GM10847 (cell line): ENCODE measurements around the gene LEMD2.

Source experiments
- POLR2A ChIP-seq: IDR thresholded peaks from 2 replicates; pipeline ENCODE4 v1.6.1; 2011; ENCODE audit not compliant: insufficient read length; ENCODE audit errors: extremely low read depth

Gene LEMD2

DNA sequence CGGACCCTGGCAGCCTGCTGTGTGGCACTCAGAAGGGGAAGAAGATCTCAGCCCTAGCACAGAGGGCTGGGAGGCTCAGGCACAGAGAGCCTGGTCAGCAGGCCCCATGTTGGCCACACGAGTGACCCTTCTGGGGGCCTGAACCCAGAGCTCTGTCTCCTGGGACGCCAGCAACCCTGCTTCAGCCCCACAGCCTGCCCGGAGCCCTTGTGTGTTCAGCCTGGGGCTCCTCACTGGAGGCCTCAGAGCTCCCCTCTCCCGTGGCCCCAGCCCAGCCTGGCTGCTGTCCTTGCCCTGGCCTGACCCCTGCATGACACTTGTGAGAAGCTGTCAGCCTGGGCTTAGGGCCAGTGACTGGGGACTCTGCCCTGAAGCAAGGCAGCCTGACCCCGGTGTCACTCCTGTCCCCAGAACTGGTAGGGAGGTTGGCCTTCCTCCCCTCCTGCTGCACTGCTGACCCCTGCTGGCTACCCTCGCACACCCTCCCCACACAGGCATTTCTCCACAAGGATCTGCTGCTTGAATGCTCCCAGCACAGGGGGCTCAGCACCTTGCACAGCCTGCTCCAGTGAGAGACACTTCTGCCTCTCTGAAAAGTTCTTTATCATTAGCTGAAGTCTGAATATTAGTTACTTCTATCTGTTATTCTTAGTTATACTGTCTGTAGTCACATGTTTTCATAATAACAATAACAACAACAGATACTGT is 26.9 kb downstream of the LEMD2 start:
- no peak for TF ChIP-seq POLR2A

DNA sequence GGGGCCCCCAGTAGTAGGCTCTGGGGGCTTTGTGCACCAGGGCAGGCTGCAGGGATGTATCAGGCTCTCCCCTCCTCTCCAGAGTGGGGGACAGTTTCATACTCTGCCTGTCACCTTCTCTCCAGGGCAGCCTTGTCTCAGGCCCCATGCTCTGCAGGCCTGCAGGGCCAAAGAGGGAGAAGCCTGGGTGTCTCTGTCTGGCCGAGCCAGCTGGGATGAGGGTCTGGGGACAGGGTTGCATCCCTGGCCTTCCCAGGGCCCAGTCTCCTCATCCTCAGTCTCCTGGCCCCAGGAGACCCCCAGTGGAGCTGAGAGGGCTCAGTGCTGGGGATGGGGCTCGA is 27.4 kb downstream of the LEMD2 start:
- TF ChIP-seq POLR2A = no peak

DNA sequence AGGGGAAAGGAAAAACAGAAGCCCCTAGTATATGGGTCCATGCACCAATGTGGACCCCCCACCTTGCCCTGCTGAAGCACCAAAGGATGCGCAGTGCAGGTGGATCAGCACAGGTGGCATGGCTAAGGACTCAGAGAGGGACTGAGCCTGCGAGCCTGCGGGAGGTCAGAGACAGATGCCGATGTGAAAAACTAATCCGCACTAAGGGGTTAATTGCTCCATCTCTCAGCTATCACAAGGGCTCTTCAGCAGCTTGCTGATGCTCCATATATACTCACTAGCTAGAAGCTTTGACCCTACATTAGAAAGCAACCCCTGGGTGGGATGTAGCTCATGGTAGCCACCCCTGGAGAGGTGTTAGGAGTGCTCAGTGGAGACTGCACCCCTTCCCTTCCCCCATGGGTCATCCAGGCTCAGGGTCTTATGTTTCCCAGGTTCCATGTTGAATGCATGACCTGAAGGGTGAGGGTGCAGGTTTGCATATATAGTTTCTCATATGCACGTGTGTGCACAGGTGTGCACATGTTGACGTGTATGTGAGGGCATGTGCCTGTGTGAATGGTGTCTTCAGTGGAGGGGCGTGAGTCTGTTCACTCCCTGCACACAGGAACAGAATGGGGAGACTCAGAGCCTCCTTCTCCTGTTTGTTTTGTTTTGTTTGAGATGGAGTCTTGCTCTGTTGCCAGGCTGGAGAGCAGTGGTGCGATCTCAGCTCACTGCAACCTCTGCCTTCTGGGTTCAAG is 28.9 kb downstream of the LEMD2 start:
- no peak for TF ChIP-seq POLR2A

DNA sequence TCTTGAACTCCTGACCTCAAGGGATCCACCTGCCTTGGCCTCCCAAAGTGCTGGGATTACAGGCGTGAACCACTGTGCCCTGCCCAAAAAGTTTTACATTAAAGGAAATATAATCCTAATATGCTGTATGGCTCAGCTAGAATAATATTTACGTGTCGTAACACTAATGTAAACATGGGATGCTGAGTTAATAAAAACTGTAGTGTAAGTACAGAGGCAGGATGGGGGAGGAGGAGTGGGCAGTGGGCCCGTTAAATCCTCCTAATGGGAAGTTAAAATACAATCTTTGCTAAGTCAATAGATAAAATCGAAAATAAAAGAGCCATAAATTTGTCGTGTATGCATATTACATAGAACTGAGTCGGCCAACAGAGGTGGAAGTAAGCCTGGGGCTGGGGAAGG is 30.1 kb downstream of the LEMD2 start:
- no peak for TF ChIP-seq POLR2A

DNA sequence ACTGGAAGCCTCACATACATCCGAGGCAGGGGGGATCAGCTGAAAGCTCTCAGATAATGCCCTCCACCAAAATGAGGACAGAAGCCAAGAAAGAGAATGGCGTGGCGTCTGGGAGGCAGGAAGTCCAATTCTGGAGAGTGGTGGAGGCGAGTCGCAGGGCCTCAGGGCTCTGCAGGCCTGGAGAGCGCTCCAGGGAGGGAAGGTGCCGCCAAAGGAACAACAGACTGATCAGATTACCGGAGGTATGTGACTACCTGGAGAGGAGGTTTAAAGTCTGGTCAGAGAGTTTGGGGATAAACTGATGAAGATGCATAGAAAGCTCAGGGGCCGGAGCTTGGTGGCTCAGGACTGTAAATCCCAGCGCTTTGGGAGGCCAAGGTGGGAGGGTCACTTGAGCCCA is 31.0 kb downstream of the LEMD2 start:
- no peak for TF ChIP-seq POLR2A

DNA sequence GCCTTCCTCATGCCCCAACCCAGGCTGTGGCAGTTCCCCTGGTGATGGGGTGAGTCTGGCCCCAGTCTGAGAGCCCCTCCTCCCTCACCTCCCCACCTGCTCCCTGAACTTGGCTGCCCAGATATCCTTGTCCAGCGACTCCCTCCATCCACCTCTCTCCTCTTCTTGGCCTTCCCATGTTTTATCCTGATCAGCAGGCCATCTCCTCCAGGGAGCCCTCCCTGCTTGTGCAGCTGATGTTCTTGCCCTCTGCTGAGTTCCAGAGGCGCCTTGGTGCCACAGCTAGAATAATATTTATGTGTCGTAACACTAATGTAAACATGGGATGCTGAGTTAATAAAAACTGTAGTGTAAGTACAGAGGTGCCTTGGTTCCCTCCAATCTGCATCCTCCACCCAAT is 31.8 kb downstream of the LEMD2 start:
- TF ChIP-seq POLR2A = no peak

DNA sequence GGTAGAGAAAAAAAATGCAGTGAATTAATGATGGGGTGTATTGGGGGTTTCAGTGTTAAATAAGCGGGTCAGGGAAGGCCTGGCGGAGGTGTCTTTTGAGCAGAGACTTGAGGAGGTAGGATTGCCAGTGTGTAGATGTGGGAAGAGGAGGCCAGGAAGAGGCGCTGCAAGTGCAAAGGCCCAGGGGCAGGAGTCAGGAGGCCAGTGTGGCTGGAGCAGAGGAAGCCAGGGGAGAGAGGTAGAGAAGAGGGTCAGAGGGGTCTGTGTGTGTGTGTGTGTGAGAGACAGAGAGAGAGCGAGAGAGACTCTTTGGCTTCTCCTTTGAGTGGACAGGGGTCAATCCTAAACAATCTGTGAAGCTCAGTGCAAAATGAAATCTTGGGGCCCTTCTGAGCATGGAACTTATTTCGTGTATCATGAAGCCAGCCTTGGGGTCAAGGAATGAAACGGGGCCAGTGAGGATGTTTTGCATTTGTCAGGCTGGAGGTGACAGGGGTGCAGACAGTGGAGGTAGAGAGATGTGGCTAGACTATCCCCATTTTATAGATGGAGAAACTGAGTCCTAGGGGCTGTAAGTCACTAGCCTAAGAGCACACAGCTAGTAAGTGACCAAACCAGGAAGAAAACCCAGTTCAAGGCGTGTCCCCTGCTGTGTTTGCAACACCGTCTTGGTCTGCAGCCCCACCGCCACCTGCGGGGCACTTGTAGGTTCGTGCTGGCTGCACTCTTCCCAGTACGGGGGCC is 32.5 kb downstream of the LEMD2 start:
- no peak for TF ChIP-seq POLR2A

DNA sequence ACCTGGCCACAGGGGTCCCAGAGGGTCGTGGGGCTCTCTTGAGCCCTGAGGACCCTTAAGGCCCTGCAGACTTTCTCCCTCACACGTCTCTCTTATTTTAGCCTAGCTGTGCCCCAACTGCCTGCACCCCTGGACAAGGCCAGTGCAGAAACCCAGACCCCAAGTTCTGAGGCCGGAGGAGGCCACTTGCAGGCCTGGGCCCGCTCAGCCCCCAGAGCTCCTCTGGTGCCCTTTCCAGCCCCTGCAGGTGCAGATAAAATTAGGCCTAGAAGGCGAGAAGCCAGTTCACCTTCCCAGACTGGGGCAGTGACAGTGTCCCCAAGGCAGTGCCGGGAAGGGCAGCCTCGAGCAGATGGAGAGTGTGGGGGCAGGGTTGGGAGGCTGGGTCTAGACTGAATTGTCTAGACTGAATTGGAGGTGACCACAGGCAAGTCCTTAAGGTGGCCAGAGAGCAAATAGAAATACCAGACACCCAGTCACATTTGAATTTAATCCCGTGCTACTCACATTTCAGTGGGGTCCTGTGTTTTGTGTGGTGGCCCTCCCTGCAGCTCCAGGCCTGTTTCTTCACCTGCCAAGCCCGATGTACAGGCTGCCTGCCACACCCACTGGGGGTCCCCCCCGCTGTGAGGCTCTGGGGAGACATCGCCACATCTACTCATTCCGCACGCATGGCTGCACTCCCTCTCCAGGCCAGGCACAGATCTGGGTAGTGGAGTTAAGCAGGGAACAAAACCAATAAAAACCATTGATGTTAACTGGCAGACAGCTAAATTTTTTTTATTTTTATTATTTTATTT is 33.7 kb downstream of the LEMD2 start:
- no peak for TF ChIP-seq POLR2A

DNA sequence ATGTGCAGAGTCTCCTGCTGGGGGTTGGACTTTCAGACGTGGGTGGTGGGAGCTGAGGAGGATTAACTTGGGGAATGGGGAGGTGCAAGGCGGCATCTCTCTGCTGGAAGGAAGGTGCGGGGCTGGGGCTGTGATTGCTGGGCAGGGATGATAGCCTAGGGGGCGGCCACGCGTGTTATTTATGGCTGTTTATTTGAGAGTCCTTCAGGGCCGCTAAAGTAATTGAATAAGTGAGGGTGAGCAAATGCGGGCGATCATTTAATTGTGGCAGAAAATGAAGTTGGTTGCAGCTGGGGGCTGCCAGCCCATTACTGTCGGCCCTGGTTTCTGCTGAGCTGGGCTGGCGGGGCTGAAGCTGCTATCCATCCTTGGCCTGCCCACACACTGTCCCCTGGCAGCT is 34.7 kb downstream of the LEMD2 start:
- TF ChIP-seq POLR2A = no peak

DNA sequence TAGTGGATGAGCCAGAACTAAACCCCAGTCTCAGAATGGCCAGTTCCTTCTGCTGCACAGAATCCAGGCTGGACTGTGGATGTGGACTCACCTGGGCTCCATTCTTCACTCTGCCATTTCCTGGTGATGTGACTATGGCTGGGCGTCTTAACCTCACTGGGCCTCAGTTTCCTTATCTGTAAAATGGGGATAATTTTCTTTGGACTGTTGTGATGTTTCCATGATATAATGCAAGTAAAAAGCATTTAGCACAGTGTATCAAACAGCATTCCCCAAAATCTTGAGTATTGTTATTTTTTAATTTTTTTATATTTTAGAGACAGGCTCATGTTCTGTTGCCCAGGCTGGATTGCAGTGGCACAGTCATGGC is 36.3 kb downstream of the LEMD2 start:
- no peak for TF ChIP-seq POLR2A

DNA sequence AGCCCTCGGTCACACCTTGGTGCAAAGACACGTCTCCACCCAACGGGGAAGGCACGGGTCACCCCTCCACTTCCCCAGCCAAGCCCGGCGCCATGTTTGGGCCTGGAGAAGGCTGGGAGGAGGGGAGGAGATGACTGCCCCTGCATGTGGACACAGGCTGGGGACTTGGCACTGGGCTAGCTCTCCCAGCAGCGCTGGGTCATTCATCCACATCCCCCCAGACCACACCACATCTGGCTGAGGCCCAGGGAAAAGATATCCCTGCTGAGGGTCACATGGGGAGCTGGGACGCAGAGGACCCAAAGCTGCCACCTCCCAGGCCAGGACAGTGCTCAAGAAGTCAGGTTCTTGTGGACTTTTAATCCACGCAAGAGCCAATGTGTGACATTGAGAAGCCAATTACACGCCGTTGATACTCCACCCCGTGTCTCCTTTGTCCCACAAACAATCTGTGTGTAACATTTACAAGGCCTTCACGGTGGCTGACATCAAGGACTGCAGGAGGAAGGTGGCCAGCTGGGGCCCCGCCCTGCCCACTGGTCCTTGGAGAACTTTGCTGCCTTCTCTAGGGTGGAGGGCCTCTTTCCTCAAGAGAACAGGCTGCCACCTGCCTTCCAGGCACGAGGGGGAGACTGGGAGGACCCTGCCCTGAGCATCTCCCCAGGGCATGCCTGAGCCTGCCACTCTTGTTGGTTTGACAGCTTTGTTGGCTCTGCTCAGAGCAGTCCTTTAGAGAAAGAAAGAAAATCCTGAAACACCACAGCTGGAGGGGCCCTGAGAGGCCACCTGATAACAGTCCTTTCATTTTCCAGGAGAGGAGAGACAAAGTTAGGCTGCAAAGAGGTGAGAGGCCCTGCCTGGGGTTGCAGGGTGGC is 36.9 kb downstream of the LEMD2 start:
- TF ChIP-seq POLR2A = no peak

DNA sequence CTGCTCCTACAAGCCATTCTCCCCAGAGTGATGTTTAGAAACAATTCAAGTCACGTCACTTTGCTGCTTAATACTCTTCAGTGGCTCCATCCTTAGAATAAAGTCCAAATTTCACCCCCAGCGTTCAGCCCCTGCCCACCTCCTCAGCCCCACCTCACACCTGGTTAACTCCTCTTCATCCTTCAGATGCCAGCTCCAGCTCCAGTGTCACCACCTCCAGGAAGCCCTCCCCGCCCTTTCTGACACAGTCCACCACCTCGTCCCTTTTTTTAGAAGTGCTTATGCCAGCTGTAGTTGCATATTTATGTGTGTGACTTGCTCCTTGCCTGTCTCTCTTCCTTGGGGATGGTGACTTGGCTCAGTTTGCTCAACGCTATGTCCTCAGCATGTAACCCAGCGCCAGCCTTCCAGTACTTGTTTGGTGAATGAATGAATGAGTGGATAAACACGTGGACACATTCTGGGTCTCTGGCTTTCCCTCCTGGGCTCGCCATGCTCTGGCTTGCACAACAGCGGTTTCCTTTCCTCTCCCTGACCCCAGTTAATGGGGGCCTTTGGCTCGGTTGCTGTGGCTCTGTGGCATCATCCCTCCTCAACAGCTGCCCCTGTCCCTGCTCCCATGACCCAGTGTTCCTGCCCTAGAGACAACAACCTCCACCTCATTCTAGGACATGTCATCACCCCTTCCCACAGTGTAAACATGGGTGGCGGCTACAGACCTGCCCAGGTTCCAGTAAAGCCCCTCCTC is 38.5 kb downstream of the LEMD2 start:
- no peak for TF ChIP-seq POLR2A

DNA sequence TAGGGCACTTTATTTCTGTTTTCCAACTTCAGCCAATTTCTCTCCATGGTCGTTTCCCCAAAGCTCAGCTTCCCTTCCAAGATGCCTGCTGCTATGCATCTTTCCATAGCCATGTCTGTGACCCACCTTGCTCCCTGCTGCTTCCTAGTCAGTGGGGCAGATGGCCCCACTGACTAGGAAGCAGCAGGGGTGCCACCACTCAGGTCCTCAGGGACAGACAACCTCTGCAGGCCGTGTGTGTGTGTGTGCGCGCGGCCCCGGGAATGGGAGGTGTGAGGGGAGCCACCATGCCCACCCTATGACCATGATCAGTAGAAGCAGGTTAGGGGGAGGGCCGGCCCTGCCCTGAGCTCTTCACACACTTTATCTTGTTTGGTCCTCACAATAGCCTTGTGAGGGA is 39.5 kb downstream of the LEMD2 start:
- no peak for TF ChIP-seq POLR2A

DNA sequence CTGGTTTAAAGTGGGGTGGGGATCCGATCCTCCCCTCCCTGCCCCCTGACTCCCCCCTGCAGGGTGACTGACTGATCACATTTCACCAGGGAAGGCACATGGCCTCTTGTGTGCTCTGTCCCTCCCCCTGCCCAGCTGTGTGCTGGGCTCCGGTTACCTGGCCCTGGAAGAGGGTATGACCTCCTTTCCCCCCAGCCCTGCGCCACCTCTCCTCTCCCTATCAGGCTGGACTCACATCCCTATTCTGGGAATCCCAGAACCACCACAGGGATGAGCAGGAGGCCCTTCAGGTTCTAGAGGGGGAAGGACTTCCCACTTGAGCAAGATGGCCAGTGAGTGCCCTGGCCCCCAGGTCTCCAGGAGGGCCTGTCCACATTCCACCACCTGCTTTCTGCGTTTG is 40.1 kb downstream of the LEMD2 start:
- no peak for TF ChIP-seq POLR2A
